Fibroblast of villous mesenchyme (primary cell): ENCODE data around the gene GAPDH. TPM values are rescaled to one million over a fixed set of nuclear protein-coding genes. Genes with fewer than 3 reads are reported as not detected.

ENCODE experiments used
- DNase-seq: peaks from one replicate; pipeline ENCODE4 v3.0.0-alpha.2; 2010; ENCODE audit warnings: low read depth
- H3K4me3 ChIP-seq: 2 replicates; pipeline ENCODE4 v1.5.1; 2011; ENCODE audit warnings: low read depth, mild to moderate bottlenecking, low read length
- CTCF ChIP-seq: IDR thresholded peaks from 2 replicates; pipeline ENCODE4 v1.5.1; 2012; ENCODE audit warnings: low read depth, mild to moderate bottlenecking, low read length; ENCODE audit not compliant: insufficient read depth
- total RNA-seq: library from RNA; depleted of rRNA; stranded (reverse); fragments of >200 nt; gene quantifications from 2 replicates; pipeline ENCODE4 v1.2.3, GENCODE V29; 2012

Gene GAPDH
- total RNA-seq, 1 donor = 6,118 TPM

GRCh38 chr12:6538420-6539313, 4.3 kb downstream of the GAPDH start:
- H3K4me3 ChIP-seq = no peak overlapping the region
- DNase-seq = no peak
- no peak for TF ChIP-seq CTCF

GRCh38 chr12:6539314-6539682, 5.0 kb downstream of the GAPDH start:
- DNase-seq = no peak
- TF ChIP-seq CTCF = no peak
- H3K4me3 ChIP-seq = no peak overlapping the region

GRCh38 chr12:6539707-6540134, 5.4 kb downstream of the GAPDH start:
- no peak for DNase-seq
- H3K4me3 ChIP-seq = no peak overlapping the region
- TF ChIP-seq CTCF = no peak

- no peak for TF ChIP-seq CTCF
- DNase-seq = peak; percentile 96
- H3K4me3 ChIP-seq = no peak overlapping the region
These were observed 6.0 kb downstream of the GAPDH start for GRCh38 chr12:6540181-6540877.

- TF ChIP-seq CTCF = no peak
- H3K4me3 ChIP-seq = no peak overlapping the region
- DNase-seq = no peak
These were observed 7.3 kb downstream of the GAPDH start for GRCh38 chr12:6541371-6542165.

- H3K4me3 ChIP-seq = no peak overlapping the region
- no peak for TF ChIP-seq CTCF
- DNase-seq = no peak
These were observed 8.1 kb downstream of the GAPDH start for GRCh38 chr12:6542209-6543009.
